Measurements from ENCODE around the gene AJM1.
A peak's percentile ranks its signal among the peaks of the same experiment; 100 is the strongest.
"Not testable (repeated sequence)": the region's sequence is repeated elsewhere in the genome, so short reads cannot be mapped to it uniquely, and the experiment has no call there.

The AJM1 gene

GRCh38 chr9:136840140-136840876 lies 2.0 kb upstream of the AJM1 start:
- no peak for TF ChIP-seq CTCF (IDR thresholded peaks at IDR 0.05; ENCODE audit: control insufficient read depth, insufficient read depth, low read depth, low read length, missing control alignments)
- H3K4me3 ChIP-seq (ENCODE audit: control insufficient read depth, low read depth, low read length) = no peak overlapping the region
- no peak for DNase-seq (ENCODE audit: low read depth)

GRCh38 chr9:136840877-136841645 lies 1.2 kb upstream of the AJM1 start:
- no peak for TF ChIP-seq CTCF (IDR thresholded peaks at IDR 0.05; ENCODE audit: control insufficient read depth, insufficient read depth, low read depth, low read length, missing control alignments)
- DNase-seq (ENCODE audit: low read depth) = no peak
- H3K4me3 ChIP-seq (ENCODE audit: control insufficient read depth, low read depth, low read length) = no peak overlapping the region

GRCh38 chr9:136841646-136842379 lies 465 bp upstream of the AJM1 start:
- DNase-seq (ENCODE audit: low read depth) = not testable (repeated sequence)

GRCh38 chr9:136843159-136843800 lies 1.0 kb downstream of the AJM1 start:
- DNase-seq (ENCODE audit: low read depth) = not testable (repeated sequence)
- H3K4me3 ChIP-seq (ENCODE audit: control insufficient read depth, low read depth, low read length) = peak overlapping the region; percentile 6

More at GRCh38 chr9:136841646-136842379, 465 bp upstream of the AJM1 start:
- H3K4me3 ChIP-seq (ENCODE audit: control insufficient read depth, low read depth, low read length) = peak overlapping the region; percentile 75

- DNase-seq (ENCODE audit: low read depth); H3K4me3 ChIP-seq (ENCODE audit: control insufficient read depth, low read depth, low read length): not testable (repeated sequence)
- peak; percentile 57 for TF ChIP-seq CTCF (IDR thresholded peaks at IDR 0.05; ENCODE audit: control insufficient read depth, insufficient read depth, low read depth, low read length, missing control alignments)
These were observed 1.8 kb downstream of the AJM1 start for GRCh38 chr9:136843801-136844740.

GRCh38 chr9:136844761-136845464 lies 2.6 kb downstream of the AJM1 start:
- no peak overlapping the region for H3K4me3 ChIP-seq (ENCODE audit: control insufficient read depth, low read depth, low read length)
- no peak for DNase-seq (ENCODE audit: low read depth)
- no peak for TF ChIP-seq CTCF (IDR thresholded peaks at IDR 0.05; ENCODE audit: control insufficient read depth, insufficient read depth, low read depth, low read length, missing control alignments)
